KMS-11 (cell line): ENCODE data around the gene CD80.

Experiments
- H2AFZ ChIP-seq: fragments of 200-600 bp; sonication (generic); 2 replicates; pipeline ENCODE4 v1.6.1; 2016; ENCODE audit warnings: antibody characterized with exemption, mixed run types, low read depth
- H3K27ac ChIP-seq: fragments of 200-600 bp; sonication (generic); 2 replicates; pipeline ENCODE4 v1.6.1; 2016; ENCODE audit warnings: mild to moderate bottlenecking, mixed run types
- H3K27me3 ChIP-seq: fragments of 200-600 bp; sonication (generic); 2 replicates; pipeline ENCODE4 v1.6.1; 2017; ENCODE audit warnings: mild to moderate bottlenecking, low read depth, mixed run types, moderate library complexity; ENCODE audit not compliant: insufficient read depth
- H3K36me3 ChIP-seq: fragments of 200-600 bp; sonication (generic); 2 replicates; pipeline ENCODE4 v1.6.1; 2017; ENCODE audit warnings: mild to moderate bottlenecking, mixed run types; ENCODE audit not compliant: insufficient read depth
- H3K4me1 ChIP-seq: fragments of 200-600 bp; sonication (generic); 2 replicates; pipeline ENCODE4 v1.6.1; 2016; ENCODE audit warnings: mild to moderate bottlenecking, low read depth, mixed run types; ENCODE audit not compliant: poor library complexity, severe bottlenecking
- H3K4me2 ChIP-seq: fragments of 200-600 bp; sonication (generic); 2 replicates; pipeline ENCODE4 v1.7.0; 2016; ENCODE audit warnings: mild to moderate bottlenecking, mixed run types
- H3K4me3 ChIP-seq: fragments of 200-600 bp; sonication (generic); IDR thresholded peaks from 2 replicates; pipeline ENCODE4 v1.6.1; 2017; ENCODE audit warnings: low read depth, low read length, mixed read lengths; ENCODE audit not compliant: insufficient read depth
- H3K79me2 ChIP-seq: fragments of 200-600 bp; sonication (generic); 2 replicates; pipeline ENCODE4 v1.6.1; 2016; ENCODE audit warnings: low read depth, mixed run types; ENCODE audit not compliant: insufficient read depth
- H3K9ac ChIP-seq: fragments of 200-600 bp; sonication (generic); 2 replicates; pipeline ENCODE4 v1.6.1; 2016; ENCODE audit warnings: mild to moderate bottlenecking, mixed run types
- H4K20me1 ChIP-seq: fragments of 200-600 bp; sonication (generic); 2 replicates; pipeline ENCODE4 v1.6.1; 2016; ENCODE audit warnings: mild to moderate bottlenecking, mixed run types; ENCODE audit not compliant: insufficient read depth
- TF ChIP-seq, protein P1 (sequence below): fragments of 200-600 bp; sonication (generic); conservative IDR thresholded peaks from 2 replicates; pipeline ENCODE4 v1.6.1; 2017; ENCODE audit warnings: low read depth, mild to moderate bottlenecking, antibody characterized with exemption, low read length, moderate library complexity, mixed read lengths

CD80 gene

DNA sequence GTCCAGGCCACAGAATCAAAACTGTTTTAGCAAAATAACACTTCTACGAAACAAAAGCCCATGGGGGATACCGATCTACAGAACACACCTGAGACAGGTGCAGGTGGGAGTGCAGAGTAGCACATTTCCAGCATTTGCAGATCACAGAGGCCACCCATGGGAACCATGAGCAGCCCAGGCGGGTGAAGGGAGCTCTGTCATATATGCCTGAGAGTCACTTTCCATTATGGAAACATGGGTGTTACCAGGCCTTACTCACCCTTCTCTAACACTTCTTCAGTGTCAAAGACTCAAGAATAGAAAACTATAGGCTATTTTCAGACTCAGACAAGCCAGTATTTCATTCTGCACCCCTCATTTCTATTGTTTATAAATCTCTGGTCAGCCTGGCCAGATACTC is 41.7 kb upstream of the CD80 start:
- no peak overlapping the region for H3K4me3 ChIP-seq
- peaks cover 13% of the 10 kb centered on the region for H3K4me1 ChIP-seq
- H4K20me1 ChIP-seq = no peaks in the 10 kb centered on the region
- H3K27ac ChIP-seq = no peak overlapping the region
- H2AFZ ChIP-seq = no peak overlapping the region
- no peaks in the 10 kb centered on the region for H3K36me3 ChIP-seq
- H3K79me2 ChIP-seq = no peaks in the 10 kb centered on the region
- no peak overlapping the region for H3K4me2 ChIP-seq
- no peak overlapping the region for H3K9ac ChIP-seq
- TF ChIP-seq, protein P1, sequence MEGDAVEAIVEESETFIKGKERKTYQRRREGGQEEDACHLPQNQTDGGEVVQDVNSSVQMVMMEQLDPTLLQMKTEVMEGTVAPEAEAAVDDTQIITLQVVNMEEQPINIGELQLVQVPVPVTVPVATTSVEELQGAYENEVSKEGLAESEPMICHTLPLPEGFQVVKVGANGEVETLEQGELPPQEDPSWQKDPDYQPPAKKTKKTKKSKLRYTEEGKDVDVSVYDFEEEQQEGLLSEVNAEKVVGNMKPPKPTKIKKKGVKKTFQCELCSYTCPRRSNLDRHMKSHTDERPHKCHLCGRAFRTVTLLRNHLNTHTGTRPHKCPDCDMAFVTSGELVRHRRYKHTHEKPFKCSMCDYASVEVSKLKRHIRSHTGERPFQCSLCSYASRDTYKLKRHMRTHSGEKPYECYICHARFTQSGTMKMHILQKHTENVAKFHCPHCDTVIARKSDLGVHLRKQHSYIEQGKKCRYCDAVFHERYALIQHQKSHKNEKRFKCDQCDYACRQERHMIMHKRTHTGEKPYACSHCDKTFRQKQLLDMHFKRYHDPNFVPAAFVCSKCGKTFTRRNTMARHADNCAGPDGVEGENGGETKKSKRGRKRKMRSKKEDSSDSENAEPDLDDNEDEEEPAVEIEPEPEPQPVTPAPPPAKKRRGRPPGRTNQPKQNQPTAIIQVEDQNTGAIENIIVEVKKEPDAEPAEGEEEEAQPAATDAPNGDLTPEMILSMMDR = no peak
- H3K27me3 ChIP-seq = no peaks in the 10 kb centered on the region

DNA sequence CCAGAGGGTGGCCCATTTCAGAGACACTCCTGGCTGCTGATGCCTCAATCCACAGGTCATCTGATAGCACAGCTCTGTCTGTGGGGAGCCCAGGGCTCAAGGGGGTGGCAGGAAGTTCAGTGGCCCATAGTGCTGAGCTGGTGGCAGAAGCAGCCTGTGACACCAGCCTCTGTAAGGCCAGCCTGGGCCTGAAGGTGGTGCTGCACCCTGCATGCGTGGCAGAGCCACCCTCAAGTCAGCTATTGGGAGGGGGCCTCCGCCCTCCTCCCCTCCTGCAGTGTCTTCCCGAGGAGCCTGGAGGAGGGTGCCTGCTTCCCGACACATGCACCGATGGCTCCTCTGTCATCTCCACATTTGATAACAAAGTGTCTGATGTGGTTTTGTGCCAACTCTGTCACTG is 41.3 kb upstream of the CD80 start:
- H3K79me2 ChIP-seq = no peaks in the 10 kb centered on the region
- peaks cover 17% of the 10 kb centered on the region for H3K4me1 ChIP-seq
- no peaks in the 10 kb centered on the region for H3K36me3 ChIP-seq
- H3K4me2 ChIP-seq = no peak overlapping the region
- H3K27ac ChIP-seq = no peak overlapping the region
- no peak overlapping the region for H3K4me3 ChIP-seq
- H3K27me3 ChIP-seq = no peaks in the 10 kb centered on the region
- no peak overlapping the region for H2AFZ ChIP-seq
- TF ChIP-seq, protein P1 = no peak
- no peak overlapping the region for H3K9ac ChIP-seq
- no peaks in the 10 kb centered on the region for H4K20me1 ChIP-seq

DNA sequence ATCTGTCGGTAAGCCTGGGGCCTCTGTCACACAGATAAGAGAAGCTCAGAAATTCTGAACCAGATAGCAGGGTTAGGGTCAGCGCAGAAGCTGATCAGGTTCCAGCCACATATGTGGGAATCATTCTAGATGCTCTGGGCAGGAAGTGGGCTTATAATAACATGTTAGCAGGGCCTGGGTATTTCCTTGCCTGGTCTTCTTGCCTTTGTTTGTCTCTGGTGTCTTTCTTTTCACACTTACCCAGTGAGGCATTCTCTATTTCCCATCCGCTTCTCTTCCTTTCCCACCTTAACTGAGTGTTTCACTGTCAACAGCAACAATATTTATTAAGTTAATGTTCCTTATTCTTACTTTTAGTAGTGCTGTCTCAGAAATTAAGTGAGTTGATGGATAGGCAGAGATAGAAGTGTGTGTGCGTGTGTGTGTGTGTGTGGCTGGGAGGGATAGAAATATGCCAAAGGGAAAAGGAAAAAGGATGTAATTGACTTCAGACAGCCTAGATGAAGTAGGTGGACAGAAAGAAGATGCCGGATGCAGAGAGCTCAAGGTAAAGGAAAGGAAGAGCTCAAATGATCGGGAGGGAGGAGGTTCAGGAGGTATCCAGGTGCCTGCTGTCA is 40.3 kb upstream of the CD80 start:
- Histone ChIP-seq H3K27ac (no peak overlapping the region), H3K4me1 (peaks cover 18% of the 10 kb centered on the region), H3K27me3 (no peaks in the 10 kb centered on the region), H3K4me3 (no peak overlapping the region), H3K79me2 (no peaks in the 10 kb centered on the region), H3K36me3 (no peaks in the 10 kb centered on the region), H4K20me1 (no peaks in the 10 kb centered on the region), H2AFZ (no peak overlapping the region), H3K4me2 (no peak overlapping the region), H3K9ac (no peak overlapping the region)
- TF ChIP-seq, protein P1 = no peak

DNA sequence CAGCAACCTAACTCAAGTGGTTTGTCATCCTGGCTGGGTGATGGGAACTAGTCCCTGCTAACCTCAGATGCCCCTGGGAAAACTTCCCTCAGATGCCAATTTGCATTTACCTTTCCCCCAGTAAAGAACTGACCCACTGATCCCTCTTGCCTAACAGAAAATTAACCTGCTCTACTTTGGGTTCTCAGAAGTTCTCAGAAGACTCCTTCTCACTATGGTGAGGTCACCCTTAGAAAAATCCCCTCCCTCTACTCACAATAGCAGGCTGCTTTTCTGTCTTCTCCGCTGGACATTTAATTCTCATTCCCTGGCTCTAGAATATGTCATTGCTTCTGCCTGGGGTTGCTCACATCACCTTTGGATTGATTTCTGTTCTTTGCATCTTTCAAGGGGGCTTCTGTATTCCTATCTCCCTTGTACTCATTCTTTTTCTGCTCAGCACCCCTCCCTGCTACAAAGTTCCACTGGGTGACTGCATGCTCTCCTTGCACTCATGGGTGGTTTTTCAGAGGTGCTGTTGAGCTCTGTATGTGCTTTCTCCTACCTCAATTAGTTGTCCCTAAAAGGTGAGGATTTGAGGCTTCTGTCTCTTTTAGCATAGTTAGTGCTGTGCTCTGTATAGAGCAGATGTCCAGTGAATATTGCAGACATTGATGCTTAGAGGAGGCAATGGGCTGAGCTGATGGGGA is 39.1 kb upstream of the CD80 start:
- Histone ChIP-seq H3K4me1 (peaks cover 18% of the 10 kb centered on the region), H3K4me2 (no peak overlapping the region), H3K36me3 (no peaks in the 10 kb centered on the region), H3K27me3 (no peaks in the 10 kb centered on the region), H3K9ac (no peak overlapping the region), H2AFZ (no peak overlapping the region), H3K4me3 (no peak overlapping the region), H4K20me1 (no peaks in the 10 kb centered on the region), H3K27ac (no peak overlapping the region), H3K79me2 (no peaks in the 10 kb centered on the region)
- TF ChIP-seq, protein P1 = no peak
